Astrocyte (in vitro differentiated cells and primary cell): ENCODE results near the gene H6PD. TPM values are rescaled to one million over a fixed set of nuclear protein-coding genes. Genes with fewer than 3 reads are reported as not detected.

Experiments
- DNase-seq: peaks from one replicate; pipeline ENCODE4 v3.0.0-alpha.2; 2010; ENCODE audit warnings: low read depth
- FAIRE-seq: peaks from 2 replicates; lab custom pipeline; 2011; peaks lifted over from hg19 to GRCh38; lab: Jason Lieb, UNC
- H2AFZ ChIP-seq: 2 replicates; pipeline ENCODE4 v1.6.0; 2012; ENCODE audit warnings: low read depth, low read length, inconsistent platforms
- H3K27ac ChIP-seq: 2 replicates; pipeline ENCODE4 v1.5.1; 2011; ENCODE audit warnings: low read depth, low read length, inconsistent platforms
- H3K27me3 ChIP-seq: 2 replicates; pipeline ENCODE4 v1.6.0; 2011; ENCODE audit warnings: low read length, inconsistent platforms; ENCODE audit not compliant: insufficient read depth
- H3K36me3 ChIP-seq: 2 replicates; pipeline ENCODE4 v1.5.1; 2011; ENCODE audit warnings: low read length, inconsistent platforms; ENCODE audit not compliant: insufficient read depth
- H3K4me1 ChIP-seq: 2 replicates; pipeline ENCODE4 v1.5.1; 2011; ENCODE audit warnings: low read length, inconsistent platforms; ENCODE audit not compliant: insufficient read depth
- H3K4me2 ChIP-seq: 2 replicates; pipeline ENCODE4 v1.6.0; 2012; ENCODE audit warnings: low read length, inconsistent platforms
- H3K4me3 ChIP-seq: 2 replicates; pipeline ENCODE4 v1.5.1; 2011; ENCODE audit warnings: low read depth, mild to moderate bottlenecking, low read length, inconsistent platforms; ENCODE audit not compliant: insufficient read depth
- H3K79me2 ChIP-seq: 2 replicates; pipeline ENCODE4 v1.6.0; 2012; ENCODE audit warnings: mild to moderate bottlenecking, low read length, inconsistent platforms; ENCODE audit not compliant: insufficient read depth
- H3K9ac ChIP-seq: 2 replicates; pipeline ENCODE4 v1.6.0; 2012; ENCODE audit warnings: mild to moderate bottlenecking, low read length, inconsistent platforms
- H3K9me3 ChIP-seq: 2 replicates; pipeline ENCODE4 v1.5.1; 2012; ENCODE audit warnings: low read depth, mild to moderate bottlenecking, low read length, inconsistent platforms; ENCODE audit not compliant: insufficient read depth
- H4K20me1 ChIP-seq: 2 replicates; pipeline ENCODE4 v1.6.0; 2012; ENCODE audit warnings: low read length, inconsistent platforms; ENCODE audit not compliant: insufficient read depth
- H3K27ac Mint-ChIP-seq: one replicate; pipeline ENCODE4 v1.8.0; 2021; ENCODE audit warnings: mild to moderate bottlenecking, mixed read lengths; ENCODE audit not compliant: unreplicated experiment
- H3K27me3 Mint-ChIP-seq: one replicate; pipeline ENCODE4 v1.8.0; 2021; ENCODE audit warnings: low read depth, mixed read lengths; ENCODE audit not compliant: unreplicated experiment
- H3K36me3 Mint-ChIP-seq: one replicate; pipeline ENCODE4 v1.8.0; 2021; ENCODE audit warnings: low read depth, mixed read lengths; ENCODE audit not compliant: unreplicated experiment
- H3K4me1 Mint-ChIP-seq: one replicate; pipeline ENCODE4 v1.8.0; 2021; ENCODE audit warnings: low read depth, mixed read lengths; ENCODE audit not compliant: unreplicated experiment
- H3K4me3 Mint-ChIP-seq: one replicate; pipeline ENCODE4 v1.8.0; 2021; ENCODE audit warnings: mild to moderate bottlenecking, moderate library complexity, mixed read lengths; ENCODE audit not compliant: unreplicated experiment
- H3K9me3 Mint-ChIP-seq: one replicate; pipeline ENCODE4 v1.8.0; 2021; ENCODE audit warnings: mild to moderate bottlenecking, mixed read lengths; ENCODE audit not compliant: unreplicated experiment
- CTCF ChIP-seq: IDR thresholded peaks from 2 replicates; pipeline ENCODE4 v1.5.1; 2011; ENCODE audit warnings: low read depth, mild to moderate bottlenecking, inconsistent platforms, low read length, moderate library complexity; ENCODE audit not compliant: insufficient read depth
- EZH2 ChIP-seq: IDR thresholded peaks from 2 replicates; pipeline ENCODE4 v1.6.1; 2012; ENCODE audit warnings: mild to moderate bottlenecking, low read length, inconsistent platforms; ENCODE audit not compliant: insufficient read depth
- total RNA-seq: library from RNA; stranded (reverse); gene quantifications from 2 replicates; pipeline ENCODE4 v1.2.1, GENCODE V29; 2021

The H6PD gene
- total RNA-seq, 1 donor from 2014 or later, result 13.9 TPM

GRCh38 chr1:9281071-9281827, 46.7 kb downstream of the H6PD start:
- Histone ChIP-seq H3K36me3 (no peaks in the 10 kb centered on the region), H3K27me3 (no peaks in the 10 kb centered on the region), H2AFZ (no peak overlapping the region), H3K4me2 (peak overlapping the region; percentile 84), H3K27ac (peak overlapping the region; percentile 63), H3K4me3 (no peak overlapping the region), H3K4me1 (peaks cover 38% of the 10 kb centered on the region), H3K79me2 (no peaks in the 10 kb centered on the region), H4K20me1 (no peaks in the 10 kb centered on the region), H3K9me3 (no peaks in the 10 kb centered on the region), H3K9ac (peak overlapping the region; percentile 48)
- Mint-ChIP-seq H3K4me3 (peak overlapping the region; percentile 40), H3K27ac (no peak overlapping the region), H3K9me3 (peaks cover 17% of the 10 kb centered on the region), H3K36me3 (peaks cover 4% of the 10 kb centered on the region), H3K27me3 (peaks cover 2% of the 10 kb centered on the region), H3K4me1 (peaks cover 31% of the 10 kb centered on the region)
- TF ChIP-seq EZH2, result no peak
- TF ChIP-seq CTCF, result no peak
- FAIRE-seq (no peak), DNase-seq (peak; percentile 37)

- no peaks in the 10 kb centered on the region for H3K9me3 ChIP-seq
- H4K20me1 ChIP-seq, result no peaks in the 10 kb centered on the region
- H3K4me3 ChIP-seq, result no peak overlapping the region
- no peak overlapping the region for H3K27ac ChIP-seq
- TF ChIP-seq EZH2, result no peak
- no peak for TF ChIP-seq CTCF
- H3K36me3 ChIP-seq, result no peaks in the 10 kb centered on the region
- H3K4me1 ChIP-seq, result peaks cover 38% of the 10 kb centered on the region
- H3K4me2 ChIP-seq, result no peak overlapping the region
- H2AFZ ChIP-seq, result no peak overlapping the region
- Mint-ChIP-seq H3K27me3 (peaks cover 7% of the 10 kb centered on the region), H3K27ac (no peak overlapping the region), H3K36me3 (peaks cover 4% of the 10 kb centered on the region), H3K4me3 (no peak overlapping the region), H3K4me1 (peaks cover 31% of the 10 kb centered on the region), H3K9me3 (peaks cover 22% of the 10 kb centered on the region)
- no peaks in the 10 kb centered on the region for H3K27me3 ChIP-seq
- no peak overlapping the region for H3K9ac ChIP-seq
- DNase-seq (no peak), FAIRE-seq (no peak)
- H3K79me2 ChIP-seq, result no peaks in the 10 kb centered on the region
Measured at GRCh38 chr1:9281908-9282695, 47.5 kb downstream of the H6PD start.
